DMS153 treated with DMSO at 0.1 percent for 48 hours (cell line): Measurements from ENCODE around the gene NTN1.

Source experiments
- DNase-seq: peaks from one replicate; lab custom pipeline; 2025; ENCODE audit not compliant: unreplicated experiment; lab: John Stamatoyannopoulos, UW

The NTN1 gene

DNA sequence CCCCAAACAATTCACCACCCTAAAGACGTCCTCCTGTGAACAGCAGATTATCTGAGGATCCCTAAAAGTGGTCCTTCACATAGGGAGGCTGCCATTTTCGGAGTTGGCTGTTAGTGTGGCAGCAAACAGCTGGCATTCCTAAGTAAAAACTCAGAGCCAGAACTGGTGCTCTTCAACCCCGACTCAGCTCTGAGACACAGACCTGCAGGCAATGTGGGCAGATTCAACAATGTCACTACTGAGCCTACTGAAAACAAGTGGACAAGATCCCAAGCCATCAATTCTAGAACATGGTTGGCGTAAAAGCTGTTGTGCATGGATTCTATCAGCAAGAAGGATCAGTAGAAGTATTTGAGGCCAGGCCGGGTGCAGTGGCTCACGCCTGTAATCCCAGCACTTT lies 247.2 kb downstream of the NTN1 start:
- no peak for DNase-seq

DNA sequence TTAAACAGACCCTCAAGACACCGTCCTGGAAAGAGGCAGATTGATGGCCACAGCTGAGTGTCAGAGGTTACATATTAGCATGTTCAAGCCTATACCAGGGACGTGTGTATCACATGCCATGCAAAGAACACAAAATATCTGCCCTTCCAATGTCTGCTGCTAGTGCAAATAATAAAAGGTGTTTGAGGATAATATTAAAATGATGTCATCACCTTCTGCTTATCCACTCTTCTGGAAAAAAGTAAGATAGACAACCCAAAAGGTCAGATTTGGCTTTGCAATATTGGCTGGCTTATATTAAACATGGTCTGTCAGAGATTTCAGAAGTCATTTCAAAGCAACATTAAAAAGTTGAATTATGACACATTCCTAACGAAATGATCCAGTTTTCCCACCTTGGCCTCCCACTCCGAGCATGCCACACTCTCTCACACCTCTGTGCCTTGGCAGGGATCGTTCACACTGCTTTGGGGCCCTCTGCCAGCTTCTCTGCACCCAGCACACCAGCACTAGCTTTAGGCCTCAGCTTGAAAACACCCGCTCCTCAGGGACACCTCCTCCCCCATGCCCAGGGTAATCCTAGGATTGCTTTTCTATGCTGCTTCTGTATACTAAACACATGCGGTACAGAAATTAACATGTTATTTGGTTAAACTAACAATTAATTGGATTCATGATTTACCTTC lies 248.2 kb downstream of the NTN1 start:
- no peak for DNase-seq

DNA sequence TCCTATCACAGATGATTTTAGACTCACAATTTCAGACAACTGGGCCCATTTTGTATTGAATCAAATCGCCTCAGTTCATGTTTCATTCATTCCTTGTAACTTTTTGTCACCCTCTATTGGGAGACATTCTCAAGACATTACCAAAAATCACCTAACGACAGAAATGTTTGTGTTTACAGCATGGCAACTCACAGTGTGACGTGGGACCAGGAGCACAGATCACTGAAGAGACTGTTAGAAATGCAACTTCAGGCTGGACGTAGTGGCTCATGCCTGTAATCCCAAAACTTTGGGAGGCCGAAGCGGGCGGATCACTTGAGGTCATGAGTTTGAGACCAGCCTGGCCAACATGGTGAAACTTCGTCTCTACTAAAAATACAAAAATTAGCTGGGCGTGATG lies 249.6 kb downstream of the NTN1 start:
- no peak for DNase-seq

- DNase-seq: no peak
Measured at GRCh38 chr17:9271989-9272388, 250.7 kb downstream of the NTN1 start.

DNA sequence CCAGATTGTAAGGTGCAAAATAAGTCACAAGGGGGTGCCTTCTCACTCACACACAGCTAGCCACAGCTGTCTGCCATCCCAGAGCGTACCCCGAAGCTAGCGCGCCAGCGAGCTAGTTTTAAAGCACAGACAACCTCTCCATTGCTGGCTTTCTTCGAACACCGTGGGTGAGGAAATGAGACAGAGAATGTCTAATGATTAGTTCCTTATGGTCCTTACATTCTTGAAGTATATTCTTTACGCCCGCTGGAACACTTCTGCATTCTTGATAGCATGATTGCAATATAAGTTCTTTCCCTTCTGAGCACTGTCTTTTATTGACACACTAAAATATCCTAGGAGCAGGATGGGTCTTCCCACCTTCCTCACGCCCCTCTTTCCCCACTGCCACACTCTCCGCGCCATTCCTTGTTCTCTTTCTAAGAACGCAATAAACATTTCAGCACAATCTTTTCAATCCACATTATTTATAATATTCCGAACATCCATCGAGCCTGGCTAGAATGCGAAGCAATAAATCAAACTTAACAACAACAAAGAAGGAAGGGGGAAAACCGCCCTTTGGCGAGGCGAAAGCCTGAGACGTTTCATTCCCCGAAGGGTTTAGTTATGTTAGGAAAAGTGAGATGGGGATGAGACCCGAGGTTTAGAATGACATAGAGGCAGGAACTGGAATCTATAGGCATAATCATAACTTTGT lies 251.3 kb downstream of the NTN1 start:
- no peak for DNase-seq

DNA sequence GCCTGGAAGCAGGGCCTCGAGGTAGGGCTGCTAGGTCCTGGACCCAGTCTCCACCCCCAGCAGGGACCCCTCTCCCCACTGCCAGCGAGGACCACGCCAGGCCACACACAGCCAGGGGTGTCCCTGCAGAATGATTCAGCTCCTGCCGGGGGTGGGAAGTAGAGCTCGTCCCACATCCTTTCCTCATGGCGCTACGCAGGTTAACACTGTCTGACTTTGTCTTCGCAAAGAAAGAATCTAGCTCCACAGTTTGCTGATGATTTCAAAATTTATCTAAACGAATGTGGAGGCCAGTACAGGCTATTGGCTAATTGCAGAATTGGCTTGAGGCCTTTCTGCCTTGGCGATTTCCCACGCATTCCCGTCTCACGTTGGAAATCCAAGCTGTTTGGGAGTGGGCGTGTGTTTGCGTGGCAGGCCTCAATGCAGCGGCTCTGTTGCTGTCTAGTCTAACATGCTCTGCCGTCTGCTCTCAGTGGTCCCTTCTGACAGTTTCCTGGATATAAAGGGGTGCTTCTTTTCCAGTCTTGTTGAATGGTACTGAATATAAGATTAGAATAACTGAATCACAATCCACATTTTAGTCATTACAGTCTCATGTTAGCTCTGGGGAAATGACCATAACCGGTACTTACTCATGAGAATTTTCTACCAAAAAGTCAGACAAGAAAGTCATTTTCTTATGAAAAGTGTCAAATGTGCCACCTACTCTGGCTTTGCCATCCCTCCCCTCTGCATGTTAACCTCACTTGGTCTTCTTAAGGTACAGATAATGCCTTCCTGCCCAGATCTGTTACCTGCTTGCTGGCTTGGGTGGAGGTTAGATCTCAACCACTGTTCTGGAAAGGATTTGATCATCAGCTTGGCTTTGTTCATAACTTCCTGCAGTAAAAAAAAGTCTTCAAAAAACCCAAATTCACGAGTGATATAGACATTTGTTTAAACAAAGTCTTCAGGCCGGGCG lies 252.4 kb downstream of the NTN1 start:
- no peak for DNase-seq

GRCh38 chr17:9274973-9275372 lies 253.7 kb downstream of the NTN1 start:
- no peak for DNase-seq

- no peak for DNase-seq
Measured at GRCh38 chr17:9279893-9280292, 258.6 kb downstream of the NTN1 start.

- no peak for DNase-seq
Measured at GRCh38 chr17:9283909-9284308, 262.6 kb downstream of the NTN1 start.

DNA sequence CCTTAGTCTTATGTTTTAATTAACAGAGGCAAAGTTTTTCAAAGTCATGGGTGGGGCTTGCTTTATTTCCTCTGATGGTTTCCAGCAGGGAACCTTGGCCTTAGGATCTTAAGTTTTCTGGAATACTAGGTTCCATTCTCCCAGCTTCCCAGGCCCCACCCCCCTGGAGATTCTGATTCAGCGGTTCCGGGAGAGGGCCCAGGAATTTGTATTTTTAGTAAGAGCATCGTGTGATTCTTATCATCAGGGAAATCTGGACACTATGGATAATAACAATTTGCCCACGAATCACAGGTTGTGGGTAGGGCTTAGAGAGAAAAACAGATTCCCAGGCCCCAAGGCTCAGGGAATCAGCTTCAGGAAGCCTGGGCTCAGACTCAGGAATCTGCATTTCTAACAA lies 263.6 kb downstream of the NTN1 start:
- DNase-seq: no peak

- DNase-seq: no peak
Measured at GRCh38 chr17:9285602-9286427, 264.5 kb downstream of the NTN1 start.

DNA sequence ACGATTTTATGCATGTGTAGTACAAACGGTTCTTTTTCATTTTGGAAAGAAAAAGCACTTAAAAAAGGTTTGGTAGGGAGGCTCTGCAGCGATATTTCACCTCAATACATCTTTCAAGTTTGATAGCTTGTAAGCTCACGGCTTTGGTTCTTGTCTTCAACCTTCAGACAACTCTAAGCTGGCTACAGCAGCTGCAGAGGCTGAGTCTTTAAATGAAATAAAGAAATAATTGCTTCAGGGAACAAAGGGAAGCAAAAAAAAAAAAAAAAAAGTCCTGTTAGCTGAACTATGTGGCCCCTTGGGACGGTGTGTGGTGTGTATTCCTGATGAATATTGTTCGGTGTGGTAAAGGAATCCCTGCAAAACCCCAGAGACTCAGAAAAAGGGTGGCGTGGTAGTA lies 265.1 kb downstream of the NTN1 start:
- no peak for DNase-seq

- no peak for DNase-seq
Measured at GRCh38 chr17:9287306-9287705, 266.0 kb downstream of the NTN1 start.

GRCh38 chr17:9290226-9290613 lies 268.9 kb downstream of the NTN1 start:
- DNase-seq: no peak

DNA sequence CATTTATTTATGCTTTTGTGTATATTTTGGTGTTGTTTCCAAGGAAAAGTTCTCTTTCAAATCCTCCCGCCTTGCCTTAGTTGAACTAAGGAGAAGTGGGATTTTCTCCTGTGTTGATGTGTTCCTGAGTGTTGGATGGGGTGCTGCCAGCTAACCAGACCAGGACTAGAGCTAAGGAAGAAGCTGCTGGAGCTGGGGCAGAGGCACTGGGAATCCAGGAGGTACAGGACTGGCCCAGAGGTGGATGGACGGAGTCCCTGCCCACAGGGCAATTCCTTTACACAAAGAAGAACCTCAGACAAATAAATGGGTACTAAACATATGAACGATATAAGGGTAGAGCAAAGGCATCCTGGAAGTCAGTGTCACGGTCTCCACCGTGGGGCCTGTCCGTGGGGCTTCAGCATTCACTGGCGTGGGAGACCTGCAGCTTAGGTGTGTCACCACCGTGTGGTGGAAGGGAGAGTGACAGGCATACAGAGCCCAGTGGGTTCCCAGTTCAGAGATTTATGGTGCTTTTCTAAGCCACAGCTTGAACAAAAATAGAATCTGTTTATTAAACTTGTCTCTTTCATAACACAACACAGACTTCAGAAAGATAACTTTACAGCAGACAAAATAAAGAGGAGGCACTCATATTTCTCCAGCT lies 270.7 kb downstream of the NTN1 start:
- no peak for DNase-seq

GRCh38 chr17:9292561-9292941 lies 271.2 kb downstream of the NTN1 start:
- DNase-seq: no peak
